Stimulated activated naive CD8-positive, alpha-beta T cell treated with anti-CD3 and anti-CD28 coated beads, Interleukin-15, amount 100 ng/mL, for 72 hours (primary cell): ENCODE measurements around the gene PGBD2.
"Not testable (repeated sequence)": the region's sequence is repeated elsewhere in the genome, so short reads cannot be mapped to it uniquely, and the experiment has no call there.

Source experiments
- ATAC-seq: fragments of 150-1000 bp; cut with Tn5 transposase; 2 replicates; pipeline ENCODE4 v1.10.0; 2021; ENCODE audit warnings: mild to moderate bottlenecking, moderate library complexity
- DNase-seq, 2 donors: peaks; one replicate each; pipeline ENCODE4 v3.0.0; 2021 to 2022
- H3K27ac Mint-ChIP-seq, 2 donors: one replicate each; pipeline ENCODE4 v1.8.0; 2022; ENCODE audit warnings: mild to moderate bottlenecking in 2 of 2, mixed read lengths in 2 of 2, moderate library complexity in 2 of 2
- H3K27me3 Mint-ChIP-seq: one replicate; pipeline ENCODE4 v1.8.0; 2022; ENCODE audit warnings: mixed read lengths
- H3K4me1 Mint-ChIP-seq: one replicate; pipeline ENCODE4 v1.8.0; 2022; ENCODE audit warnings: mild to moderate bottlenecking, mixed read lengths
- H3K4me3 Mint-ChIP-seq, 2 donors: one replicate each; pipeline ENCODE4 v1.8.0; 2022; ENCODE audit warnings: mild to moderate bottlenecking in 2 of 2, mixed read lengths in 2 of 2, moderate library complexity in 1 of 2
- H3K9me3 Mint-ChIP-seq, 2 donors: one replicate each; pipeline ENCODE4 v1.8.0; 2022; ENCODE audit warnings: mixed read lengths in 2 of 2

Gene PGBD2

GRCh38 chr1:248930037-248930436, 24.0 kb downstream of the PGBD2 start:
- not testable (repeated sequence) for ATAC-seq, H3K4me3 Mint-ChIP-seq, H3K9me3 Mint-ChIP-seq, DNase-seq, H3K27ac Mint-ChIP-seq
- Mint-ChIP-seq H3K4me1 (peaks cover 26% of the 10 kb centered on the region), H3K27me3 (peaks cover 15% of the 10 kb centered on the region)

GRCh38 chr1:248938173-248938809, 32.3 kb downstream of the PGBD2 start:
- ATAC-seq, DNase-seq, H3K27ac Mint-ChIP-seq, H3K4me3 Mint-ChIP-seq, H3K27me3 Mint-ChIP-seq, H3K9me3 Mint-ChIP-seq, H3K4me1 Mint-ChIP-seq: not testable (repeated sequence)

- peak in 1 of 2 donors; percentile 56 for DNase-seq
- H3K4me3 Mint-ChIP-seq, H3K27me3 Mint-ChIP-seq, H3K9me3 Mint-ChIP-seq, H3K27ac Mint-ChIP-seq, H3K4me1 Mint-ChIP-seq: not testable (repeated sequence)
- peak; percentile 48 for ATAC-seq
These were observed 38.3 kb downstream of the PGBD2 start for GRCh38 chr1:248944134-248944999.

GRCh38 chr1:248945000-248945423, 39.0 kb downstream of the PGBD2 start:
- H3K27me3 Mint-ChIP-seq, H3K9me3 Mint-ChIP-seq, H3K4me3 Mint-ChIP-seq, H3K27ac Mint-ChIP-seq, ATAC-seq, H3K4me1 Mint-ChIP-seq: not testable (repeated sequence)
- peak in 1 of 2 donors; percentile 58 for DNase-seq

GRCh38 chr1:248945453-248945852, 39.4 kb downstream of the PGBD2 start:
- H3K9me3 Mint-ChIP-seq, H3K27ac Mint-ChIP-seq, H3K4me1 Mint-ChIP-seq, H3K27me3 Mint-ChIP-seq, H3K4me3 Mint-ChIP-seq: not testable (repeated sequence)
- DNase-seq (peak in 1 of 2 donors; percentile 14), ATAC-seq (peak; percentile 59)

GRCh38 chr1:248945856-248946416, 39.9 kb downstream of the PGBD2 start:
- DNase-seq, H3K4me1 Mint-ChIP-seq, H3K9me3 Mint-ChIP-seq, H3K27me3 Mint-ChIP-seq, H3K27ac Mint-ChIP-seq, ATAC-seq, H3K4me3 Mint-ChIP-seq: not testable (repeated sequence)
